NCI-H1436 (cell line): ENCODE results near the gene HAUS2.
A peak's percentile ranks its signal among the peaks of the same experiment; 100 is the strongest.
"Not testable (repeated sequence)": the region's sequence is repeated elsewhere in the genome, so short reads cannot be mapped to it uniquely, and the experiment has no call there.

Experiments
- DNase-seq: peaks from one replicate; lab custom pipeline; 2025; lab: John Stamatoyannopoulos, UW

The HAUS2 gene

GRCh38 chr15:42548249-42549031 is at the start of gene HAUS2, which contains the start of gene LRRC57:
HAUS2 (plus strand) TSS chr15:42548838; CDS start chr15:42548873, 35 bp downstream.
LRRC57 (minus strand) TSS chr15:42548793; CDS start chr15:42548434, 359 bp downstream.
- peak; percentile 78 for DNase-seq

GRCh38 chr15:42499858-42500609 is 48.6 kb upstream of the HAUS2 start:
- no peak for DNase-seq

- DNase-seq, result no peak
These were observed 46.2 kb upstream of the HAUS2 start for GRCh38 chr15:42502477-42502876.

- no peak for DNase-seq
These were observed 44.8 kb upstream of the HAUS2 start for GRCh38 chr15:42503825-42504224.

GRCh38 chr15:42504631-42505030 is 44.0 kb upstream of the HAUS2 start:
- DNase-seq, result no peak

GRCh38 chr15:42507514-42507913 is 41.1 kb upstream of the HAUS2 start:
- no peak for DNase-seq

GRCh38 chr15:42508263-42508690 is 40.4 kb upstream of the HAUS2 start:
- DNase-seq, result no peak

- no peak for DNase-seq
These were observed 38.2 kb upstream of the HAUS2 start for GRCh38 chr15:42510258-42511006.

GRCh38 chr15:42511007-42511391 is 37.6 kb upstream of the HAUS2 start:
- no peak for DNase-seq

- no peak for DNase-seq
These were observed 25.3 kb upstream of the HAUS2 start for GRCh38 chr15:42523331-42523730.

- DNase-seq, result no peak
These were observed 19.7 kb upstream of the HAUS2 start for GRCh38 chr15:42528970-42529369.

GRCh38 chr15:42533246-42533645 is 15.4 kb upstream of the HAUS2 start:
- no peak for DNase-seq

GRCh38 chr15:42544853-42545629 is 3.6 kb upstream of the HAUS2 start:
- DNase-seq, result no peak

- peak; percentile 7 for DNase-seq
These were observed 755 bp upstream of the HAUS2 start for GRCh38 chr15:42547918-42548248.

GRCh38 chr15:42549032-42549491 is 424 bp downstream of the HAUS2 start:
- DNase-seq, result no peak

- DNase-seq, result no peak
These were observed 1.2 kb downstream of the HAUS2 start for GRCh38 chr15:42549741-42550392.

- DNase-seq, result no peak
These were observed 4.9 kb downstream of the HAUS2 start for GRCh38 chr15:42553554-42553953.

GRCh38 chr15:42556550-42557207 is 8.0 kb downstream of the HAUS2 start:
- not testable (repeated sequence) for DNase-seq

- no peak for DNase-seq
These were observed 10.1 kb downstream of the HAUS2 start for GRCh38 chr15:42558739-42559138.

- DNase-seq, result peak; percentile 98
These were observed 26.8 kb downstream of the HAUS2 start, which contains the start of gene STARD9 for GRCh38 chr15:42575188-42576039. STARD9 (plus strand) TSS chr15:42575606; CDS start chr15:42575716, 110 bp downstream.
